Neuron (in vitro differentiated cells): Measurements from ENCODE around the gene SPESP1.
"Not testable (repeated sequence)": the region's sequence is repeated elsewhere in the genome, so short reads cannot be mapped to it uniquely, and the experiment has no call there.

Source experiments
- H2AFZ ChIP-seq: one replicate; pipeline ENCODE4 v1.6.1; 2013; ENCODE audit warnings: low read depth, mild to moderate bottlenecking, inconsistent platforms, low read length, moderate library complexity
- H3K27me3 ChIP-seq: one replicate; pipeline ENCODE4 v1.6.1; 2013; ENCODE audit warnings: low read length; ENCODE audit not compliant: insufficient read depth
- H3K36me3 ChIP-seq: one replicate; pipeline ENCODE4 v1.6.1; 2013; ENCODE audit warnings: low read length; ENCODE audit not compliant: insufficient read depth
- H3K4me1 ChIP-seq: one replicate; pipeline ENCODE4 v1.6.1; 2013; ENCODE audit warnings: low read length; ENCODE audit not compliant: insufficient read depth
- H3K4me3 ChIP-seq: 2 replicates; pipeline ENCODE4 v1.5.1; 2013; ENCODE audit warnings: mild to moderate bottlenecking, low read length, moderate library complexity
- H3K9me3 ChIP-seq: one replicate; pipeline ENCODE4 v1.6.1; 2013; ENCODE audit warnings: low read length

The SPESP1 gene

DNA sequence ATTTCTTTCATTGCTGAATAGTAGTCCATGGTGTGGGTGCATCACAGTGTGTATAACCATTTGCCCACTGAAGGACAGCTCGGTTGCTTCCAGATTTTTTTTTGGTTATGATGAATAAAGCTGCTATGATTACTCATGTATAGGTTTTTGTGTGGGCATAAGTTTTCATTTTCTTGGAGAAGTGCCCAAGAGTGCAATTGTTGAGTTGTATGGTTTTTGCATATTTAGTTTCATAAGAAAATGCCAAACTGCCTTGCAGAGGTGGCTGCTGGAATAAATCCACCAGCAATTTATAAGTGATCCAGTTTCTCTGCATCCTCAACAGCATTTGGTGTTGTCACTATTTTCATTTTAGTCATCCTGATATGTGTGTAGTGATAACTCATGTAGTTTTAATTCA lies 8.4 kb upstream of the SPESP1 start:
- H3K4me3 ChIP-seq, result no peak overlapping the region
- no peaks in the 10 kb centered on the region for H3K4me1 ChIP-seq
- H3K9me3 ChIP-seq, result no peaks in the 10 kb centered on the region

DNA sequence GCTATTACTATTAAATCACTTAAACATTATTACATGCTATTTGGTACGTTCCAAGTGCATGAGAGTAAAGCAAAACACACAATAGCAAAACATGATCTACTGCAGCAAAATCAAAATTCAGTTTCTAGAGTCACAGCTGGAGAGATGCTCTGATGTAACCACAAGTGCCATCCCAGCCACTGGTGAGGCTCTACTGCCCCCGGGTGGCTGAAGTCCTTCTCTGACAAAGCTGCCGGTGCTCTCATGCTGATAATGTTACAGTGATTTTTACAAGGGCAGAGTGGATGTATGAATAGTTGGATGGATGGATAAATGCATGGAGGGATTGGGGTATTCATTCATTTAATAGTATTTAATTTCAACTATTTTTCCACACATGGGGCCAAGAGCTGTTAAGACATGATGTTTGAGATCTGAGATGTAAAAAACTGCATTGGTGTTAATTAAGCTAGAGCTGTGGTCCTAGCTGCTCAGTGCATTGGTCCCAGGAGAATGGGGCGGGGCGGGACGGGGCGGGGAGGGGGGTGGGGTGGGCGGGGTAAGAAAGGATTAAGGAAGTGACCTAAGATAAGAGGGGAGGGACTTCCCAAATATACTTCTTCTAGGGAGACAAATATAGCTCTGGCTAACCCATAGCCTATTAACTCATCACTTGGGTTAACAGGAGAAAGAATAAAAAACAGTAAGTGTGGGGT lies 5.3 kb upstream of the SPESP1 start:
- Histone ChIP-seq H3K36me3 (no peaks in the 10 kb centered on the region), H3K4me1 (no peaks in the 10 kb centered on the region), H3K27me3 (no peaks in the 10 kb centered on the region), H3K4me3 (no peak overlapping the region), H3K9me3 (no peaks in the 10 kb centered on the region), H2AFZ (no peak overlapping the region)

More for the DNA sequence above, 8.4 kb upstream of the SPESP1 start:
- no peak overlapping the region for H2AFZ ChIP-seq
- H3K36me3 ChIP-seq, result no peaks in the 10 kb centered on the region
- no peaks in the 10 kb centered on the region for H3K27me3 ChIP-seq

DNA sequence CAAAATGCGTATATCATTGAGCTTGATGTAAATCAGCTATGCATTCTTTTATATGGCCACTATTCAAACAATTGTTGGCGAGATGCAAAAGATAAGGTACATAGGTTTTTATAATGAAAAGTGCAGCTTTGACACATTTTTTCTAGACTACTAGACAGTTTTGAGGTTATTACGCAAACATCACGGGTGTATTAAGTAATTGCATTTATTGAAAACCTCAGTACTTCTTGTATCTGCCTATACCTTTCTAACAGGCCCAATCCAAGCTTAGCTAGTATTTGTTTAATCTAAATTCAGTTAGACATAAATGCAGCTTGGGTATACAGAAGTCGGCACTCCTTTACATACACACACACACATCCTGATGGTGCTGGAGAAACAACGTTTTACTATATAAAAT lies 2.7 kb downstream of the SPESP1 start:
- Histone ChIP-seq H3K4me3 (no peak overlapping the region), H3K4me1 (no peaks in the 10 kb centered on the region), H3K27me3 (no peaks in the 10 kb centered on the region), H3K9me3 (no peaks in the 10 kb centered on the region), H2AFZ (no peak overlapping the region), H3K36me3 (no peaks in the 10 kb centered on the region)

DNA sequence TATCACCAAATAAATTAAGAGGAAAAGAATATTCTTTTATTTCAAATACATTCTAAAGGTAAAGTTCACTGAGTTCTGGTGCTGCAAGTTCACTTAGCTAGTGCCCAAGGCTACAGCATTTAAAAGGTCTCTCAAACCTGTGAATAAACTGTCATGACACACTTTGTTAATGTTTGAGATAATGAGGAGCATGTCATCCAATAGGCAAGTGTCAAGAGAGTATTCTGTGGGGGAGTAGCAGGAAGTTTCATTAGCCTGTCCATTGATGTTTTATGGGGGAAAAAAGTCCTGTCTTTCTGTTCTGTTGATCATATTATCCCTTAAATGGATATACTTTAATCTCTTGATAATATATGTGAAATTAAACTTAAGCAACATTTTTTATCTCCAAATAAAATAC lies 4.0 kb downstream of the SPESP1 start:
- Histone ChIP-seq H3K27me3 (no peaks in the 10 kb centered on the region), H2AFZ (no peak overlapping the region), H3K4me3 (no peak overlapping the region), H3K4me1 (no peaks in the 10 kb centered on the region), H3K9me3 (no peaks in the 10 kb centered on the region), H3K36me3 (no peaks in the 10 kb centered on the region)

DNA sequence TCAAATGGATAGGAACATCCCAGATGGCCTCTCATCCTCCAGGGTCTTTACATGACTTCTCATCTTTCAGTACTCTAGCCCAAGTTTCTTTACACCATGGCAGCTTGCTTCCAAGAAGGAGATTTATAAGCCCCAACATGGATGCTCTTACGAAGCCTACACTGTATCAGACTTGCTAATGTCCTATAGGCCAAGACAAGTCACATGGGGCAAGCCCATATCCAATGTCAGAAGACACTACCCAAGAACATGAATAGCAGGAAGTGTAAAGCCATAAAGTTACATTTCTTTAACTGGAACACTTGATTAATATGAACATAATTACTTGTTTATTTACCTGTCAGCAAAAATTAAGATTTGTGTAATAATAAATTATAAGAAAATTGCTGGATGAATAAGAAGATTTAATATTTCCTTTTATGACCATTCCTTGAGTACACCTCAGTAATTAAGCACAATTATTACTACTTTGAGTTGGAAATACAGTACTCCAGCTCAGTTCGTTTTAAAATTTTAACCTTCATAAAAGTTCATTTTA lies 5.1 kb downstream of the SPESP1 start:
- Histone ChIP-seq H3K27me3 (no peaks in the 10 kb centered on the region), H3K4me1 (no peaks in the 10 kb centered on the region), H3K4me3 (no peak overlapping the region), H2AFZ (no peak overlapping the region), H3K36me3 (no peaks in the 10 kb centered on the region), H3K9me3 (no peaks in the 10 kb centered on the region)

DNA sequence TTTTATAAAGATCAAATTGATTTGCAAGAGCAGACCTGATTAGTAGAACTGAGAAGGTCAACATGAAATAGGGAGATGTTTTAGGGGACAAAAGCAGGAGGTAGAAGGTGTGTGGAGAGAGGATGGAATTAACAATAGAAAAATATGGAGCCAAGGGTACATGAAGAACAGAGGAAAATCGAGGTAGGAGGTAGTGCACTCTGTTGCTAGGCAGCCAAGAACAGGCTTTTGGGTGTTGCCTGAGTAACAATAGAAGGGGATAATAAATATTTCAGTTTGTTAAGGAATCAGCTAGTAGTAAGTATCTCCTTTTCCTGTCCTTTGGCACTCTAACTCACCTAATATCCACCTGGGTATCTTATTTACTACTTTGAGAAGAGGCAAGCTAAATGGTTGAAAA lies 9.2 kb downstream of the SPESP1 start:
- Histone ChIP-seq H2AFZ (no peak overlapping the region), H3K4me1 (no peaks in the 10 kb centered on the region), H3K27me3 (no peaks in the 10 kb centered on the region), H3K36me3 (no peaks in the 10 kb centered on the region), H3K4me3 (no peak overlapping the region), H3K9me3 (no peaks in the 10 kb centered on the region)

DNA sequence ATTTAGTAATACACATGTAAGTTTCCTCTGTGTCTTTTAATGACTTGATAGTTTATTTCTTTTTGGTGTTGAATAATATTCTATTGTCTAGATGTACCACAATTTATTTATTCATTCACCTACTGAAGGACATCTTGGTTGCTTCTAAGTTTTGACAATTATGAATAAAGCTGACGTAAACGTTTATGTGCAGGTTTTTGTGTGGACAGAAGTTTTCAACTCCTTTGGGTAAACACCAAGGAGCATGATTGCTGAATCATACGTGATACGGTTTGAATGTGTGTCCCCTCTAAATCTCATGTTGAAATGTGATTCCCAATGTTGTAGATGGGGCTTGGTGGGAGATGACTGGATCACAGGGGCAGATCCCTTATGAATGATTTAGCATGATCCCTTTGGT lies 21.5 kb downstream of the SPESP1 start:
- H3K9me3 ChIP-seq, result no peaks in the 10 kb centered on the region
- H3K4me1 ChIP-seq, result no peaks in the 10 kb centered on the region
- no peaks in the 10 kb centered on the region for H3K36me3 ChIP-seq
- H2AFZ ChIP-seq, result no peak overlapping the region
- no peaks in the 10 kb centered on the region for H3K27me3 ChIP-seq
- H3K4me3 ChIP-seq, result no peak overlapping the region

DNA sequence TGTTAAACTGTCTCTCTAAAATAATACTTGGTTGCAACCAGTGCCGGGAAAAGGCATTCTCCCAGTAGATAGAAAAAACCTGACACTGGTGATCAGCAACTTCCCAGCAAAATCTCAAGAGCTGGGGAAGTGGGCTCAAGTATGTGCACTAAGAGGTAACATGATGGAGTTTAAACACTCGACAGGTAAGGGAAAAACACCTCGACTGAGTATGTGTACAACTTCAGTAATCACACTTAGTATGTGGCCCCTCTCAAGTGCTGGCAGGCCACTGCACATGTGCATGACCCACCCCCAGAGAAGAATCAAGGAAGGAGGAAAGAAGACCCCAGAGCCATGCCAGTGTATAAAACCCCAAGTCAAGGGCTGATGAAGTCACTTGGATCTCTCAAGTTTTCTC lies 27.4 kb downstream of the SPESP1 start:
- no peaks in the 10 kb centered on the region for H3K27me3 ChIP-seq
- no peak overlapping the region for H2AFZ ChIP-seq
- H3K9me3 ChIP-seq, result no peaks in the 10 kb centered on the region
- H3K36me3 ChIP-seq, result no peaks in the 10 kb centered on the region
- no peak overlapping the region for H3K4me3 ChIP-seq
- no peaks in the 10 kb centered on the region for H3K4me1 ChIP-seq

DNA sequence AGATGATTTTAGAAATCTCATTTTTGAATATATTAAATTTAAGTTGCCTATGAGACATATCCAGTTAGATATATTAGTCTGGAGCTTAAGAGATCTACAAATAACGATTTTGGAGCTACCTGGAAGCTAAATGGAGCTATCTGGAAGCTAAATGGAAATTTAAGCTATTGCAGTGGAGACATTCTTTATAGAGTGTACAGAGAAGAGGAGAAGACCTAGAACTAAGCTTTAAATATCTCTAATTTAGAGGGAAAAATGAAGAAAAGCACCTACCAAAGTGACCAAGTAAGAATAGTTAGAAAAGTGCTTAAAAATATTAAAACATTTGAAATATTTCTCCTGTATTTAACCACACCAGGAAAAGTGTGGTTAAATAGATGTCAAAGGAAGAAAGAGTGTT lies 28.3 kb downstream of the SPESP1 start:
- H3K9me3 ChIP-seq, result no peaks in the 10 kb centered on the region
- H3K4me1 ChIP-seq, result no peaks in the 10 kb centered on the region
- no peak overlapping the region for H3K4me3 ChIP-seq
- no peaks in the 10 kb centered on the region for H3K27me3 ChIP-seq
- H2AFZ ChIP-seq, result no peak overlapping the region
- no peaks in the 10 kb centered on the region for H3K36me3 ChIP-seq

DNA sequence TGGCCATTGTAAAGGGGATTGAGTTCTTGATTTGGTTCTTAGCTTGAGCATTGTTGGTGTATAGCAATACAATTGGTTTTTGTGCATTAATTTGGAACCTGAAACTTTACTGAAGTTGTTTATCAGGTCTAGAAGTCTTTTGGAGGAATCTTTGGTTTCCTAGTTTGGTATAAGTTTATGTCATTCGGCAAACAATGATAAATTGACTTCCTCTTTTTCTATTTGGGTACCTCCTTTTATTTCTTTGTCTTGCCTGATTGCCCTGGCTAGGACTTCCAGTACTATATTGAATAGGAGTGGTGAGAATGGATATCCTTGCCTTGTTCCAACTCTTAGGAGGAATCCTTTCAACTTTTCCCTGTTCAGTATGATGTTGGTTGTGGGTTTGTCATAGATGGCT lies 32.1 kb downstream of the SPESP1 start:
- Histone ChIP-seq H3K4me1 (no peaks in the 10 kb centered on the region), H2AFZ (no peak overlapping the region), H3K36me3 (no peaks in the 10 kb centered on the region), H3K4me3 (no peak overlapping the region), H3K27me3 (no peaks in the 10 kb centered on the region), H3K9me3 (no peaks in the 10 kb centered on the region)

DNA sequence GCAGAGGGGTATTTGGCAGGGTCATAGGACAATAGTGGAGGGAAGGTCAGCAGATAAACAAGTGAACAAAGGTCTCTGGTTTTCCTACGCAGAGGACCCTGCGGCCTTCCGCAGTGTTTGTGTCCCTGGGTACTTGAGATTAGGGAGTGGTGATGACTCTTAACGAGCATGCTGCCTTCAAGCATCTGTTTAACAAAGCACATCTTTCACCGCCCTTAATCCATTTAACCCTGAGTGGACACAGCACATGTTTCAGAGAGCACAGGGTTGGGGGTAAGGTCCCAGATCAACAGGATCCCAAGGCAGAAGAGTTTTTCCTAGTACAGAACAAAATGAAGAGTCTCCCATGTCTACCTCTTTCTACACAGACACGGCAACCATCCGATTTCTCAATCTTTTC lies 33.4 kb downstream of the SPESP1 start:
- H3K4me3 ChIP-seq, H3K9me3 ChIP-seq, H3K4me1 ChIP-seq, H3K36me3 ChIP-seq, H3K27me3 ChIP-seq, H2AFZ ChIP-seq: not testable (repeated sequence)

DNA sequence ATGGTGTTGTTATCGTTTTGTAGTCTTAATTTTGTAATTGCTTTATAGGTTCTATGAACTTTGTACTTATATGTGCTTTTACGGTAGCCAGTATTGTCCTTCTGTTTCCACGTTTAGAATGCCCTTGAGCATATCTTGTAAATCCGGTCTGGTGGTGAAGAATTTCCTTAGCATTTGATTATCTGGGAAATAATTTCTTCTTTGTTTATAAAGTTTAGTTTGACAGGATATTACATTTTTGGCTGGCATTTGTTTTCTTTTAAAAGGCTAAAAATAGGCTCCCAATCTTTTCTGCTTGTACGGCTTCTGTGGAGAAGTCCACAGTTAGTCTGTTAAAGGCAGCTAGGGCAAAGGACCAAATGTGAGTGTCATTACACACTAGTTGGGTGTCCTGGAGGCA lies 36.7 kb downstream of the SPESP1 start:
- no peaks in the 10 kb centered on the region for H3K9me3 ChIP-seq
- H3K4me3 ChIP-seq, result no peak overlapping the region
- no peak overlapping the region for H2AFZ ChIP-seq
- H3K4me1 ChIP-seq, result no peaks in the 10 kb centered on the region
- no peaks in the 10 kb centered on the region for H3K27me3 ChIP-seq
- no peaks in the 10 kb centered on the region for H3K36me3 ChIP-seq

DNA sequence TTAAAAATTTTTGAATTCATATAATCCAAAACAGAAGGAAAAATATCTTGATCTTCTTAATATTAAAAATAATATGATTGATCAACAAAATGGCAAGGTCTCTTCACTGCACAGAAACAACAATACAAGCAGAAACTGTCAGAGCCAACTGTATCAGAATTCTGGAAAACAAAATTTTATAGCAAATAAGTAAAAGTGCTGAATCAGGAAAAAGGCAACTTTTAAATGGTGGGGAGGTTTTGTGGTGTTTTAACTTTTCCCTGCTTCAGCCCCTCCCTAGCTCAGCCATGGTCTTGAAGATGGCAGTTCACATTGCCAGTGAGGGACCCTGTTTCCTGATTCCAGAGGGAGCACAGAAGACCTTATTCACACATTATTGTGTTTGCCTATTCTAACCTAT lies 37.6 kb downstream of the SPESP1 start:
- Histone ChIP-seq H2AFZ (no peak overlapping the region), H3K4me1 (no peaks in the 10 kb centered on the region), H3K27me3 (no peaks in the 10 kb centered on the region), H3K36me3 (no peaks in the 10 kb centered on the region), H3K4me3 (no peak overlapping the region), H3K9me3 (no peaks in the 10 kb centered on the region)

DNA sequence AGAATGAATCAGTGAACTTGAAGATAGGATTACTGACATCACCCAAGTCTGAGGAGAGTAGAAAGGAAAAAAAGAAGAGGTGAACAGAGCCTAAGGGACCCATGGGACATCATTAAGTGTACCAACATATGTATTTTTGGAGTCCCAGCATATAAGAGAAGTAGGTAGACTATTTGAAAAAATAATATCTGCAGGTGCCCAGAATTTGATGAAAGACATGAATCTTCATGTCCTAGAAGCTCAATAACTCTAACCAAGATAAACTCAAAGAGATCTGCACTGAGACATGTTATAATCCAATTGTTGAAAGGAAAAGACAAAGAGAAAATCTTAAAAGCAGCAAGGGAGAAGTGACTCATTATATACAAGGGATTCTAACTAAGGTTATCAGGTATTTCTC lies 39.0 kb downstream of the SPESP1 start:
- H3K27me3 ChIP-seq, result no peaks in the 10 kb centered on the region
- H3K36me3 ChIP-seq, result no peaks in the 10 kb centered on the region
- no peaks in the 10 kb centered on the region for H3K4me1 ChIP-seq
- H3K9me3 ChIP-seq, result no peaks in the 10 kb centered on the region
- no peak overlapping the region for H3K4me3 ChIP-seq
- H2AFZ ChIP-seq, result no peak overlapping the region
